ENCODE results near the gene BAG1. TPM values are rescaled to one million over a fixed set of nuclear protein-coding genes. Genes with fewer than 3 reads are reported as not detected.

The BAG1 gene
- total and polyA plus RNA-seq, 2 of the 13 experiments (the other 11 are each of a cell fraction or from before 2014, with no cell fraction given): 23.1 to 59.5 TPM

GRCh38 chr9:33255014-33255413 lies 9.5 kb downstream of the BAG1 start:
- no peak overlapping the region for H3K9ac ChIP-seq (ENCODE audit: insufficient read depth, low read depth, low read length)
- no peaks in the 10 kb centered on the region for H3K27me3 ChIP-seq (ENCODE audit: control insufficient read depth in 1 of 2, insufficient read depth in 2 of 2, low read length in 2 of 2)
- H4K20me1 ChIP-seq (ENCODE audit: insufficient read depth, low read length): no peaks in the 10 kb centered on the region; the same call in 1 of the 2 replicates
- no TSS peak for BruUV-seq (replicated peaks)
- H3K36me3 ChIP-seq (replicated peaks in 1 of 2; ENCODE audit: control insufficient read depth in 1 of 2, insufficient read depth in 2 of 2, low read length in 2 of 2): peaks cover 35 to 71% of the 10 kb centered on the region in 2 experiments
- no peak overlapping the region for H2AFZ ChIP-seq (ENCODE audit: low read length)
- DNase-seq (ENCODE audit: low spot score): no peak
- WGBS (ENCODE audit: low lambda C conversion rate): 93% methylated on average over 7 of the region's 8 CpGs
- TF ChIP-seq ZNF142 (CRISPR knock-in tag; IDR thresholded peaks at IDR 0.05) (no peak), ZBTB34 (CRISPR knock-in tag; IDR thresholded peaks at IDR 0.05) (no peak), AHDC1 (CRISPR knock-in tag; IDR thresholded peaks at IDR 0.05; ENCODE audit: borderline replicate concordance) (no peak), NCOA5 (CRISPR knock-in tag; IDR thresholded peaks at IDR 0.05) (no peak), RBFOX2 (IDR thresholded peaks at IDR 0.05; ENCODE audit: low read depth, low read length) (peak; percentile 21; the same call in 1 of the 2 replicates), KDM6A (CRISPR knock-in tag; IDR thresholded peaks at IDR 0.05; ENCODE audit: low read depth) (no peak)
- no peak for FAIRE-seq
- ChIA-PET POLR2A (no interaction called here), CTCF (ENCODE audit: low intra/inter-chr PET ratio, low total read pairs) (no interaction called here)
- H3K27ac ChIP-seq (ENCODE audit: extremely low read length, insufficient read depth, low read length): no peak overlapping the region
- ATAC-seq: no peak
- intact Hi-C loops (cut with micrococcal nuclease; ENCODE audit: unreplicated experiment): no loop called here
- H3K79me2 ChIP-seq (ENCODE audit: insufficient read depth, low read length): no peaks in the 10 kb centered on the region
- H3K9me3 ChIP-seq (ENCODE audit: low read length): no peaks in the 10 kb centered on the region
- H3K4me1 ChIP-seq (ENCODE audit: insufficient read depth, low read length): no peaks in the 10 kb centered on the region
- no peak overlapping the region for H3K4me3 ChIP-seq (replicated peaks in 1 of 3; ENCODE audit: insufficient read depth in 1 of 3, low read depth in 2 of 3, low read length in 3 of 3)
- no peak overlapping the region for H3K4me2 ChIP-seq (ENCODE audit: low read depth, low read length)
- in situ Hi-C loops (cut with HindIII; ENCODE audit: extremely low pct_ligation_motif_present, low pct_unique_long_range_greater_than_20kb): no loop called here

Measured in HepG2 (cell line).